Muscle of leg (tissue), 11 donors: ENCODE measurements around the gene ACP7. TPM values are rescaled to one million over a fixed set of nuclear protein-coding genes. Genes with fewer than 3 reads are reported as not detected.

ENCODE experiments used
- DNase-seq: peaks from one replicate; pipeline ENCODE4 v3.0.0; 2013
- H3K27ac ChIP-seq: one replicate; pipeline ENCODE4 v1.5.1; 2013; ENCODE audit warnings: mild to moderate bottlenecking, low read length, control low read depth
- H3K27me3 ChIP-seq: one replicate; pipeline ENCODE4 v1.6.1; 2013; ENCODE audit warnings: low read length; ENCODE audit not compliant: control insufficient read depth, insufficient read depth
- H3K36me3 ChIP-seq: one replicate; pipeline ENCODE4 v1.6.1; 2013; ENCODE audit warnings: low read length; ENCODE audit not compliant: control insufficient read depth, insufficient read depth
- H3K4me1 ChIP-seq: one replicate; pipeline ENCODE4 v1.6.1; 2013; ENCODE audit warnings: low read length; ENCODE audit not compliant: control insufficient read depth, insufficient read depth
- H3K4me3 ChIP-seq: one replicate; pipeline ENCODE4 v1.5.1; 2013; ENCODE audit warnings: low read length, control low read depth
- H3K9me3 ChIP-seq: replicated peaks from 2 replicates; pipeline ENCODE4 v1.6.1; 2013; ENCODE audit warnings: low read depth, low read length; ENCODE audit not compliant: control insufficient read depth
- WGBS: methylation state at CpG from one replicate; pipeline ENCODE4 v1.1.5; 2013; ENCODE audit warnings: missing lambda C conversion rate; ENCODE audit not compliant: insufficient coverage; 5-methylcytosine and 5-hydroxymethylcytosine counted together
- polyA plus RNA-seq, 8 donors: library from polyadenylated mRNA; unstranded; fragments of 120-200 nt; gene quantifications; one replicate each; pipeline versions ENCODE4 v1.2.1 to v1.2.3, GENCODE V29; 2013; ENCODE audit warnings: inconsistent platforms in 1 of 8, low replicate concordance in 1 of 8; ENCODE audit not compliant: insufficient read length in 8 of 8, insufficient read depth in 1 of 8
- total RNA-seq: library from RNA; stranded (reverse); fragments of 120-200 nt; gene quantifications from one replicate; pipeline ENCODE4 v1.2.4, GENCODE V29; 2013

The ACP7 gene
- total and polyA plus RNA-seq, 9 donors = 0.05 to 0.28 (median 0.10) TPM; not detected in 1

- Histone ChIP-seq H3K27ac (no peak overlapping the region), H3K27me3 (no peaks in the 10 kb centered on the region), H3K4me1 (peaks cover 35% of the 10 kb centered on the region), H3K36me3 (peaks cover 6% of the 10 kb centered on the region), H3K4me3 (no peak overlapping the region), H3K9me3 (no peaks in the 10 kb centered on the region)
- 82% methylated on average over 10 of the region's 15 CpGs for WGBS
- no peak for DNase-seq
Observed at GRCh38 chr19:39155741-39156140, 71.6 kb downstream of the ACP7 start.

- no peak overlapping the region for H3K27ac ChIP-seq
- H3K9me3 ChIP-seq = no peaks in the 10 kb centered on the region
- peaks cover 6% of the 10 kb centered on the region for H3K36me3 ChIP-seq
- peak; percentile 48 for DNase-seq
- no peaks in the 10 kb centered on the region for H3K27me3 ChIP-seq
- H3K4me3 ChIP-seq = peak overlapping the region; percentile 31
- WGBS = 13% methylated on average over 11 of the region's 24 CpGs
- H3K4me1 ChIP-seq = peaks cover 35% of the 10 kb centered on the region
Observed at GRCh38 chr19:39156326-39157230, 72.4 kb downstream of the ACP7 start.

- Histone ChIP-seq H3K36me3 (peaks cover 6% of the 10 kb centered on the region), H3K27me3 (no peaks in the 10 kb centered on the region), H3K27ac (no peak overlapping the region), H3K9me3 (no peaks in the 10 kb centered on the region), H3K4me1 (peaks cover 35% of the 10 kb centered on the region), H3K4me3 (peak overlapping the region; percentile 31)
- WGBS = 62% methylated on average over 20 of the region's 23 CpGs
- no peak for DNase-seq
Observed at GRCh38 chr19:39157275-39157996, 73.3 kb downstream of the ACP7 start.

GRCh38 chr19:39157997-39158389 is 73.8 kb downstream of the ACP7 start:
- no peak overlapping the region for H3K27ac ChIP-seq
- no peaks in the 10 kb centered on the region for H3K9me3 ChIP-seq
- no peak overlapping the region for H3K4me3 ChIP-seq
- peaks cover 6% of the 10 kb centered on the region for H3K36me3 ChIP-seq
- no peak for DNase-seq
- H3K27me3 ChIP-seq = no peaks in the 10 kb centered on the region
- 87% methylated on average over 15 of the region's 15 CpGs for WGBS
- H3K4me1 ChIP-seq = peaks cover 35% of the 10 kb centered on the region

- Histone ChIP-seq H3K27ac (no peak overlapping the region), H3K9me3 (no peaks in the 10 kb centered on the region), H3K4me3 (no peak overlapping the region), H3K36me3 (peaks cover 6% of the 10 kb centered on the region), H3K4me1 (peaks cover 35% of the 10 kb centered on the region), H3K27me3 (no peaks in the 10 kb centered on the region)
- DNase-seq = no peak
- WGBS = 85% methylated on average over 9 of the region's 12 CpGs
Observed at GRCh38 chr19:39158646-39159260, 74.6 kb downstream of the ACP7 start.

GRCh38 chr19:39160523-39160861 is 76.3 kb downstream of the ACP7 start:
- 20% methylated on average over 7 of the region's 8 CpGs for WGBS

More at GRCh38 chr19:39160523-39160861, 76.3 kb downstream of the ACP7 start:
- H3K4me3 ChIP-seq = no peak overlapping the region
- peak; percentile 86 for DNase-seq
- H3K4me1 ChIP-seq = peaks cover 27% of the 10 kb centered on the region
- H3K36me3 ChIP-seq = peaks cover 6% of the 10 kb centered on the region
- H3K27me3 ChIP-seq = no peaks in the 10 kb centered on the region
- H3K9me3 ChIP-seq = no peaks in the 10 kb centered on the region
- peak overlapping the region; percentile 20 for H3K27ac ChIP-seq

Other genes starting within 250 kb of the ACP7 start
- gene HNRNPL, start 234.4 kb upstream of the ACP7 start, total RNA-seq = 195 TPM
- 100 to 1,000 TPM; 242 to 355 (median 288) TPM for gene HNRNPL, start 234.4 kb upstream of the ACP7 start, polyA plus RNA-seq
- 10.7 TPM for gene RINL, start 206.1 kb upstream of the ACP7 start, total RNA-seq
- gene RINL, start 206.1 kb upstream of the ACP7 start, polyA plus RNA-seq = 10 to 100 TPM in 7 of 8 donors, 1 to 10 TPM in 1; 9.3 to 14.4 (median 11.8) TPM
- 100 TPM for gene SIRT2, start 184.8 kb upstream of the ACP7 start, total RNA-seq
- 100 to 1,000 TPM in 6 of 8 donors, 10 to 100 TPM in 2; 92.7 to 129 (median 109) TPM for gene SIRT2, start 184.8 kb upstream of the ACP7 start, polyA plus RNA-seq
- gene NFKBIB, start 184.4 kb upstream of the ACP7 start, total RNA-seq = 8.3 TPM
- gene NFKBIB, start 184.4 kb upstream of the ACP7 start, polyA plus RNA-seq = 10 to 100 TPM in 6 of 8 donors, 1 to 10 TPM in 2; 9.8 to 11.6 (median 11.2) TPM
- 2.5 TPM for gene CCER2, start 172.2 kb upstream of the ACP7 start, total RNA-seq
- gene CCER2, start 172.2 kb upstream of the ACP7 start, polyA plus RNA-seq = 1 to 10 TPM; 4.4 to 9.2 (median 6.8) TPM
- gene SARS2, start 153.6 kb upstream of the ACP7 start, total RNA-seq = 18.0 TPM
- gene SARS2, start 153.6 kb upstream of the ACP7 start, polyA plus RNA-seq = 10 to 100 TPM; 20.3 to 36.7 (median 26.9) TPM
- 19.6 TPM for gene MRPS12, start 153.4 kb upstream of the ACP7 start, total RNA-seq
- 10 to 100 TPM; 19.6 to 22.7 (median 20.8) TPM for gene MRPS12, start 153.4 kb upstream of the ACP7 start, polyA plus RNA-seq
- 30.7 TPM for gene FBXO17, start 108.6 kb upstream of the ACP7 start, total RNA-seq
- 10 to 100 TPM; 25.0 to 36.7 (median 28.8) TPM for gene FBXO17, start 108.6 kb upstream of the ACP7 start, polyA plus RNA-seq
- gene FBXO27, start 51.8 kb upstream of the ACP7 start, total RNA-seq = 1.4 TPM
- 1 to 10 TPM; 1.5 to 5.5 (median 3.3) TPM for gene FBXO27, start 51.8 kb upstream of the ACP7 start, polyA plus RNA-seq
- 3.5 TPM for gene PAK4, start 41.4 kb downstream of the ACP7 start, total RNA-seq
- 10 to 100 TPM; 15.8 to 29.2 (median 21.9) TPM for gene PAK4, start 41.4 kb downstream of the ACP7 start, polyA plus RNA-seq
- 0.04 TPM for gene NCCRP1, start 112.6 kb downstream of the ACP7 start, total RNA-seq
- gene NCCRP1, start 112.6 kb downstream of the ACP7 start, polyA plus RNA-seq = under 1 TPM in 5 of 8 donors, not detected in 3; 0.12 to 0.35 (median 0.20) TPM
- not detected for gene SYCN, start 119.9 kb downstream of the ACP7 start, total RNA-seq
- not detected for gene SYCN, start 119.9 kb downstream of the ACP7 start, polyA plus RNA-seq
- gene IFNL3, start 160.6 kb downstream of the ACP7 start, total RNA-seq = not detected
- gene IFNL3, start 160.6 kb downstream of the ACP7 start, polyA plus RNA-seq = not detected
- 0.04 TPM for gene IFNL4, start 164.5 kb downstream of the ACP7 start, total RNA-seq
- under 1 TPM in 1 of 8 donors, not detected in 7; 0.16 TPM for gene IFNL4, start 164.5 kb downstream of the ACP7 start, polyA plus RNA-seq
- gene IFNL2, start 184.0 kb downstream of the ACP7 start, total RNA-seq = not detected
- gene IFNL2, start 184.0 kb downstream of the ACP7 start, polyA plus RNA-seq = not detected
- gene IFNL1, start 212.0 kb downstream of the ACP7 start, total RNA-seq = not detected
- not detected for gene IFNL1, start 212.0 kb downstream of the ACP7 start, polyA plus RNA-seq
- gene LRFN1, start 236.5 kb downstream of the ACP7 start, total RNA-seq = 0.31 TPM
- gene LRFN1, start 236.5 kb downstream of the ACP7 start, polyA plus RNA-seq = 1 to 10 TPM in 4 of 8 donors, under 1 TPM in 4; 0.68 to 1.8 (median 1.0) TPM